NCI-H82 (cell line): Measurements from ENCODE around the gene PRR5.

Experiments used
- DNase-seq: peaks from one replicate; lab custom pipeline; 2025; lab: John Stamatoyannopoulos, UW

The PRR5 gene

GRCh38 chr22:44758344-44758973, 56.5 kb downstream of the PRR5 start:
- peak; percentile 17 for DNase-seq

GRCh38 chr22:44759001-44759400, 57.0 kb downstream of the PRR5 start:
- no peak for DNase-seq

DNA sequence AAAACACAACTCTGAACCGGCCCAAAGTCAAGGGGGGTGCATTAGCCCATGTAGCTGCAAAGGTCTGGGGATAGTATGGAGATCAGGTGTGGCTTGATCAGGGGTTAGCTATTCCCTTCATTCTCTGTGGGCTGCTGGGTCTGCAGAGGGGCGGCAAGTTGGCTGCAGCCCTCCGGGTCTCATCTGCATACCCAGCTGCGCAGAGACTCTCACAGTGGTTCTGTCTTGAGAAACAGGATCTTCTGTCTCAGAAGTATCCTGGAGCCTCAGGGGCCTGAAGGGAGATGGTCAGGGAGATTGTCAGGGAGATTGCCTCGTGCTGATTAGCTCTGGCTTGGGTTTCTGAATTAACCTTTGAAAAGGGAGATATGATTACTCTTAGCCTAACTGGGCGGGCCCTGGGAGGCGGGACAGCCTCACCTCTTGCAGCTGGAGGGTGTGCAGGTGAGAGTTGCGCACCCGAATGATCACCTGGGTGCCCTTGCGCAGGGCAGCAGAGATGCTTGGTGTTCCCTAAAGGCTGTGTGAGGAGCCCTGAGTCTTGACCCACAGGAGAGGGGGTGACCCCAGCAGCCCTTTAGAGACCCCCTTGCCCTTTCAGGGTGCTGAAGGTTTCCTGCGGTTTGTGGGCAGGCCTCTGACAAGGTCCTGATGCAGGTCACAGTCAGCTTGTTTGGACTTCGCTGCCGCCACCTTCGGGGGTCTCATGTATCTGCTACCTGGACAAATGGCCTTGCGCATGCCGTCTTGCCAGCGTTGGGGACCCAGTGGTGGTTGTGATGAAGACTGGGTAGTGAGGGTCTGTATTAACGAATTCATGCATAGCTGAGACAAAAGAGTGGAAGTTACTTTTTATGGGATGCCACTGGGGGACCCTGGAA, 57.7 kb downstream of the PRR5 start:
- no peak for DNase-seq

DNA sequence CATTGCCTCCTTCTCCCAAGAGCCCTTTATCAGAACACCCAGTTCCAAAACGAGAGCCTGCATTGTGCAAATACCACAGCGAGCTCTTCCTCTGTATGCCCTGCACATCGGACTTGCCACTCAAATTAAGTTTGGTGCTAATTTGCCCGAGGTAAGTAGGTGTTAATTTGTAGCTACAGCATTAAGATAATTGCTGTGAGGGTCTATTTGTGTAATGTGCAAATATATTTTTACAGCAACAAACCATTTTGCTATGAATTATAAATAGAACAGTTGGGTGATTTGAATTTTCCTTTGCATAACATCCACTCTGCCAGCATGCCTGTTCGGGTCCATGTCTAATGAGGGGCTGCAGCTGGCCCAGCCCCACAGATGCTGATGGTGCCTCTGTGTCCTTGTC, 58.5 kb downstream of the PRR5 start:
- DNase-seq = no peak

DNA sequence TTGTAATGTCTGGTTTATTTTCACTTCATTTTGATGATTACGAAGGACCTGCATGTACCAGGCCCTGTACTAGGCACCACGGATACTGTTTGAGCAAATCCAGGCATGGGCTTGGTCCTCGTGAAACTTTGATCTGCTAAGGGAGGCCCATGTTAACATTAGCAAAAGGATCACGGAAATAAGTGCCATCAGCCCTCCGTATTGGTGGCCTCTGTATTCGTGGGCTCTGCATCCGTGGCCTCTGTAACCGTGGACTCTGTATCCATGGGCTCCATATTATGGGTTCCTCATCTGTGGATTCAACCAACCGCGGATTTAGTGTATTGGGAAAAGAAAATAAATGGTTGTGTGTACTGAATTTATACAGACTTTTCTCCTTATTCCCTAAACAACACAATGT, 59.0 kb downstream of the PRR5 start:
- no peak for DNase-seq

- DNase-seq = no peak
These were observed 62.4 kb downstream of the PRR5 start for GRCh38 chr22:44764373-44764772.

DNA sequence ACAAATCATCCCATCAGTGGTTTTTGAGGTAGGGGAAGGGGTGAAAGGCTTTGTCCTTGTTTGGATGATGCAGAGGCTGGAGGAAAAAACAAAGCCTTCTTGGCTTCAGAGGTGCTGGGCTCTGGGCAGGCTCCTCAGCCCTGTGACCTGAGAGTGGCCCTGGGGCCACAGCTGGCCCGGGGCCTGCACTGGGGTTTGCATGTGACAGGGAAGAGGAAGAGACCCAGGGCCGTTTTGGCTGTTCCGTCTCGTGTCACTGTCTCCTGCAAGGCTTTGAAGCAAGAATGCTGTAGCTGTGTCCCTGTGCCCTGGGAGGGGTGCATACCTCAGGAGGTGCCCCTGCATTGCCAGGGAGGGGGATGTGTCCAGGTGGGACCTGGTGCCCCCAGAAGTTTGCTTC, 63.0 kb downstream of the PRR5 start:
- no peak for DNase-seq

DNA sequence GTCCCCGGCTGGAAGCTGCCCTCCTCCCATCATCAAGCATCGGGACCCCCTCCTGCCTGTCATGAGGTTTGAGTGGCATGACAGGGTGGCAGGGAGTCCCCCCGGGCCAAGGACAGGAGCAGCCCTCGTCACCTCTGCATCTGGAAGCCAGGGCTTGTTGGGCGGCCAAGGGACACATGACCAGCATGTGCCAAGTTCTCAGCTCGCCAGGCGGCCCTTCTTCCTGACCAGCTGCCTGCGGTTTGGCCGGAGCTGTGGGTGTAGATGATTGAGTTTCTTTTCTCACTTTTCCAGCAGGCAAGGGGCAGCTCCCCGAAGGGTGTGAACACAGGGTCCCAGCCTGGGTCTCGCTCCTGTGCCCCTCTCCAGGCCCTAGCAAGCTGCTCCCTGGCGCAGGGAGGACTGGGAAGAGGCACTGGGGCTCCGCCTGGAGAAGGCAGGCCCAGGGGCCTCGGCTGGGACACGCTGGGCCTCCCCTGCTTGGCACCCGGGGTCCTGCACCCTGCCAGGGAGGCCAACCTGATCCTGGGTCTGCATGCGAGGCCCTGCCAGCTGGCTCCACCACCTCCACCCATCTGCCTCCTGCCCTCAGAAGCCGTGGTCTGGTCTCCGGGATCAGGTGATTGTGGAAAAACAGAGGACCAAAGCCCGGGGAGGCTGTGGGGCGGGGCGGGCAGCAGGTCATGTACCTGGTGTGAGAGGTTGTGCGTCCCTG, 63.7 kb downstream of the PRR5 start:
- no peak for DNase-seq

DNA sequence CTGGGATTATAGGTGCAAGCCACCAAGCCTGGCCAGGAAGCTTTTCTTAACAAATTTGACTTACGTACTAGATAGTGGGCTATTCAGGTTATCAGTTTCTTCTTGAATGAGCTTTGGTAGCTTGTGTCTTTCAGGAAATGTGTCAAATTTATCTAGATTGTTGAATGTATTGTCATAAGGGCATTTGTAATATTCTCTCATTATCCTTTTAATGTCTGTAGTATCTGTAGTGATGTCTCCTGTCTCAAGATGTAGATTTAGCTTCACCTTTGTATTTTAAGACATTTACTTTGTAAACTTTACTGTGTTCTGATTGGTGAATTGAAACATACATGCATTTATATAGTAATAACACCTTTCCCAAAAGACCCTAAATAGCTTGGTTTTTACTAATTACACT, 71.1 kb downstream of the PRR5 start:
- no peak for DNase-seq

GRCh38 chr22:44775862-44776261, 73.9 kb downstream of the PRR5 start:
- no peak for DNase-seq

- DNase-seq = no peak
These were observed 74.8 kb downstream of the PRR5 start for GRCh38 chr22:44776605-44777363.

DNA sequence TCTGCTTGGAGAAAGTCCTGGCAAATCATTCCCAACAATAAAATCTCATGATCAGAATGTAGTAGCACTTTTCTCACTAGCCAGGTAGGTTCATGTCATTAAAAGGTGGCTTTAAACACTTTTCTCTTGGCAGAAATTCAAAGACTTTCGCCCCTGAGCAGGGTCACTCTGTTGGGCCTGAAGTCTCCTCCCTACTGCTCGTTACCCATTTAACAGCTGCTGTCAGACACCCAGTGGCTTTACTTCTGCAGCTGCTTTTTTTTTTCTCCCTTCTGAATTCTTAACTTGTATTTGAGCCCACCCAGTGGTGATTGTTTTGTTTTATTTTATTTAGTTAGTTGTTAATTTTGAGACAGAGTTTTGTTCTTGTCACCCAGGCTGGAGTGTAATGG, 75.4 kb downstream of the PRR5 start:
- DNase-seq = no peak

DNA sequence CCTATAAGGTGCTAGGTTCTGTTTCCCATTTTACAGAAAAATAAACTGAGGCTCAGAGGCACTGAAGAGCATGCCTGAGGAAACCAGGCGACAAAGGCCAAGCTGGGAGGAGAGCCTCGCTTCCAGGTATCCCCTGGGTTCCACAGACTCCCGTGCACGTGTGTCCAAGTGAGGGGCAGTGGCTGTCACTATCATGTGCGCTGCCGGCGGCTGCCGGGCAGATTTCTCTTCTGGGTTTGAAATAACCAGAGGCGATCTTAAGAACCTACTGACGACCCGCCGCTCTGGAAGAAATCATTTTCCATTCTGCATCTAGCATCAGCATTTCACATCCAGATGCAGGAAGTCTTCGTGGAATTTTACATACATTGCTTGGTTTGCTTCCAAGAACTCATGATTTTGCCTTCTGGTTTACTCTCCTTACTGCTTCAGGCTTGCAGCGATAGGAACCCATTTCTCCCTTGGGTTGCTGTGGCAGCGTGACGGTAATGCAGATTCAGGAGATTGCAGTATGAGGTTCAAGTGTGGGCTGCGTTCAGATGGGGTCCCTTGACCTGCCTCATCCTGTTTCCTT, 79.0 kb downstream of the PRR5 start:
- no peak for DNase-seq

DNA sequence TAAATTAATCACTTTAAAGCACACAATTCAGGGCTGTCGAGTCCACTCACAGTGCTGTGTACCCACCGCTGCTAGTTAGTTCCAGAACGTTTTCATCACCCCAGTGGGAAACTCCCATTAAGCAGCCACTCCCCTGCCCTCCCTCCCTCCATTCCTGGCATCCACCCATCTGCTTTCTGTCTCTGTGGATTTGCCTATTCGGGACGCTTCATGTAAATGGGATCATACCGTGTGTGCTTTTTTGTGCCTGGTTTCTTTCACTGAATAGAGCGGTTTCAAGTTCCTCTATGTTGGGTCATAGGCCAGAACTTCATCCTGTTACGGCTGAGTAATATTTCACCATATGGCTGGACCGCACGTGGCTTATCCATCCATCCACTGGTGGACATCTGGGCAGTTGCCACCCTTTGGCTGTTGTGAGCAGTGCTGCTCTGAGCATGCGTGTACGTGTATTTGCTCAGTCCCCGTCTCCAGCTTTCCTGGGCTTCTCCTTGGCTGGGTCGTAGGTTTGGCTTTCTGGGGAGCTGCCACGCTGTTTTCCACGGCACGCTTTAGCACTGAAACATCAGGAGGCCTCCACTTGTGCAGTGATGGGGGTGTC, 80.5 kb downstream of the PRR5 start:
- DNase-seq = peak; percentile 36

DNA sequence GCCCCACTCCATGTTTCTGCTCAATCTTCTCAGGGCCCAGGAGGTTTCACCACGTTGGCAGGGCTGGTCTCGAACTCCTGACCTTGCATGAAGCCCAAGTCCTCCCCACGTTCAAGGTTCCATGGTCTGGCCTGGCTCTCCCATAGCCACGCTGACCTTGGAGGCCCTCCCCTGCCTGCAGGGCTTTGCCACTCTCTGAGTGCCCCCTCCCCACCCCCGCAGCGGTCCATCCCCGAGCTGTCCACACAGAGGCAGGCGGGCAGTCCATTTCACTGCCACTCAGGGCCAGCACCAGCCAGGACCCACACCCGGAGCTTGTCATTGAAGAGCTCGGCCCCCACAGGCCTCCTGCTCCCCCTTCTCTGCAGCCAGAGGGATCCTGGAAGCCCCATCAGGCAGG, 81.1 kb downstream of the PRR5 start:
- DNase-seq = no peak

DNA sequence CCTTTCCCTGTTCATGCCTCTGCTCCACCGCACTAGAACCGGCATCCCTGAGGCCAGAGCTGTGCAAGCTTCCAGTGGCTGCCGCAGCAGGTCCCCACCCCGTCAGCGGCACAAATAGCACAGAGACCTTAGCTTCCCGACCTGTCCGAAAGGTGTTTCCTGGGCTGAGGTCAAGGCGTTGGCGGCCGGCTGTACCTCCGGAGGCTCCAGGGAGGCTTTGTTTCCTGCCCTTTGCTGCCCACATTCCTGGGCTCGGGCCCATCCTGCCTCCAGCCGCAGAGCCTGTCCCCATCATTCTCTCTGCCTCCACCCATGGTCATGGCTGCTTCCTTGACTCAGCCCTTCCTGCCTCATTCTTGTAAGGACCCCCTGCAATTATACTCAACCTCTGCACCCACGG, 81.6 kb downstream of the PRR5 start:
- DNase-seq = no peak

DNA sequence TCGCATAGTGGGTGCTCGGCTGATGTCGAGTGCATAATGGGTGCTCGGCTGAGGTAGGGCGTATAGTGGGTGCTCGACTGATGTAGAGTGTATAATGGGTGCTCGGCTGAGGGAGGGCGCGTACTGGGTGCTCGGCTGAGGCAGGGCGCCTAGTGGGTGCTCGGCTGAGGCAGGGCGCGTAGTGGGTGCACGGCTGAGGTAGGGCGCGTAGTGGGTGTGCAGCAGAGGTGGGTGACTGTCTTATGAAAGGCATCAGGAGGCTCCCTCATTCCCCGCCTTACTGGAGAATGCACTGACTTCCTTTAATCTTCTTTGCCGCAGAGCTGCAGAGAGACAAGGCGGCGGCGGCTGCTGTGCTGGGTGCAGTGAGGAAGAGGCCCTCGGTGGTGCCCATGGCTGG, 84.1 kb downstream of the PRR5 start:
- peak; percentile 47 for DNase-seq

DNA sequence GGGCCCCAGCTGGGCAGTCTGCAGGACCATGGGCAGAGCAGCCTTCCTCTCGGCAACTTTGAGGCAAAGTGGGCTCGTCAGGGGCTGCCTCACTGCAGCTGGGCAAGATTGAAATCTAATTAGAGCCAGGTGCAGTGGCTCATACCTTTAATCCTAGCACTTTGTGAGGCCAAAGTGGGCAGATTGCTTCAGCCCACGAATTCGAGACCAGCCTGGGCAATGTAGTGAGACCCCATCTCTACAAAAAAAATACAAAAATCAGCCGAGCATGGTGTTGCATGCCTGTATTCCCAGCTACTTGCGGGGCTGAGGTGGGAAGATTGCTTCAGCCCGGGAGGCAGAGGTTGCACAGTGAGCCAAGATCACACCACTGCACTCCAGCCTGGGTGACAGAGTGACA, 84.6 kb downstream of the PRR5 start:
- peak; percentile 38 for DNase-seq
